Suprapubic skin (tissue), 4 donors: ENCODE data around the gene RBM8A.

Source experiments
- POLR2A ChIP-seq, 2 donors: fragments of 450-650 bp; IDR thresholded peaks; one replicate each; pipeline ENCODE4 v1.6.1; 2017; ENCODE audit warnings: antibody characterized with exemption in 2 of 2, mild to moderate bottlenecking in 2 of 2, moderate library complexity in 2 of 2
- POLR2AphosphoS5 ChIP-seq, 3 donors: sonication (generic); formaldehyde crosslinking; IDR thresholded peaks; one replicate each; pipeline ENCODE4 v1.6.1; 2017; ENCODE audit warnings: antibody characterized with exemption in 3 of 3
- TF ChIP-seq, protein P1 (sequence below), 2 donors: fragments of 200-600 bp in 1 of 2; fragments of 450-650 bp in 1 of 2; sonication (generic) in 1 of 2; IDR thresholded peaks; one replicate each; pipeline ENCODE4 v1.5.1; 2016 to 2019; ENCODE audit warnings: antibody characterized with exemption in 2 of 2, mild to moderate bottlenecking in 1 of 2, moderate library complexity in 1 of 2

DNA sequence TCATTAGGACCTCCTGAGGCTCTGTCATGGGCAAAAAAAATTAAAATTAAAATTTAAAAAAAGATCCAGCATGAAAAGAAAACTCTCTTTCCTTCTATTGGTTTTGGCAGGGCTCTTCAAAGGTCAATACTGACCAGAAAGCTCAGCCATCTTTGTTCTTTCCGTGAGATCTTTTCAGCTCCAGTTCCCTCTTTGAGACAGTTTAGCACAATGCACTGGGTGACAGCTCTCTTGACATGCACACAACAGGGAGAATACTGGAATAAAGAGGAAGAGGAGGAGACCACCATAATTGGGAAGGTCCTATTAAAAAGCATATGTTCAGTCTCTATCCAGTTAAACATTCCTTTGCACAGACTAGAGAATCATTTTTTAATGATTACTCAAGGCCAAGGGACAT lies 24.2 kb upstream of the RBM8A start:
- TF ChIP-seq, protein P1, sequence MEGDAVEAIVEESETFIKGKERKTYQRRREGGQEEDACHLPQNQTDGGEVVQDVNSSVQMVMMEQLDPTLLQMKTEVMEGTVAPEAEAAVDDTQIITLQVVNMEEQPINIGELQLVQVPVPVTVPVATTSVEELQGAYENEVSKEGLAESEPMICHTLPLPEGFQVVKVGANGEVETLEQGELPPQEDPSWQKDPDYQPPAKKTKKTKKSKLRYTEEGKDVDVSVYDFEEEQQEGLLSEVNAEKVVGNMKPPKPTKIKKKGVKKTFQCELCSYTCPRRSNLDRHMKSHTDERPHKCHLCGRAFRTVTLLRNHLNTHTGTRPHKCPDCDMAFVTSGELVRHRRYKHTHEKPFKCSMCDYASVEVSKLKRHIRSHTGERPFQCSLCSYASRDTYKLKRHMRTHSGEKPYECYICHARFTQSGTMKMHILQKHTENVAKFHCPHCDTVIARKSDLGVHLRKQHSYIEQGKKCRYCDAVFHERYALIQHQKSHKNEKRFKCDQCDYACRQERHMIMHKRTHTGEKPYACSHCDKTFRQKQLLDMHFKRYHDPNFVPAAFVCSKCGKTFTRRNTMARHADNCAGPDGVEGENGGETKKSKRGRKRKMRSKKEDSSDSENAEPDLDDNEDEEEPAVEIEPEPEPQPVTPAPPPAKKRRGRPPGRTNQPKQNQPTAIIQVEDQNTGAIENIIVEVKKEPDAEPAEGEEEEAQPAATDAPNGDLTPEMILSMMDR (IDR thresholded peaks at IDR 0.05) = no peak
- TF ChIP-seq POLR2AphosphoS5 (IDR thresholded peaks at IDR 0.05) (no peak), POLR2A (IDR thresholded peaks at IDR 0.05) (no peak)
